OCI-LY3 (cell line): ENCODE data around the gene ASCC3.

ENCODE experiments used
- CTCF ChIP-seq: fragments of 200-600, 300-600 bp; sonication (generic); IDR thresholded peaks from 2 replicates; pipeline ENCODE4 v1.5.1; 2014; ENCODE audit warnings: antibody characterized with exemption, low read length, low read depth
- EZH2phosphoT487 ChIP-seq: fragments of 200-600 bp; shearing (Covaris generic); IDR thresholded peaks from 2 replicates; pipeline ENCODE4 v1.6.1; 2018; ENCODE audit warnings: antibody characterized with exemption, mixed run types, low read depth

- TF ChIP-seq CTCF (no peak), EZH2phosphoT487 (no peak)
Measured at GRCh38 chr6:100493206-100493888, 387.8 kb downstream of the ASCC3 start.
